ENCODE measurements around the gene ATF2. TPM values are rescaled to one million over a fixed set of nuclear protein-coding genes. Genes with fewer than 3 reads are reported as not detected.
A peak's percentile ranks its signal among the peaks of the same experiment; 100 is the strongest.

The ATF2 gene
- total and polyA plus RNA-seq, 2 of the 13 experiments (the other 11 are each of a cell fraction or from before 2014, with no cell fraction given): 91.6 to 95.1 TPM

DNA sequence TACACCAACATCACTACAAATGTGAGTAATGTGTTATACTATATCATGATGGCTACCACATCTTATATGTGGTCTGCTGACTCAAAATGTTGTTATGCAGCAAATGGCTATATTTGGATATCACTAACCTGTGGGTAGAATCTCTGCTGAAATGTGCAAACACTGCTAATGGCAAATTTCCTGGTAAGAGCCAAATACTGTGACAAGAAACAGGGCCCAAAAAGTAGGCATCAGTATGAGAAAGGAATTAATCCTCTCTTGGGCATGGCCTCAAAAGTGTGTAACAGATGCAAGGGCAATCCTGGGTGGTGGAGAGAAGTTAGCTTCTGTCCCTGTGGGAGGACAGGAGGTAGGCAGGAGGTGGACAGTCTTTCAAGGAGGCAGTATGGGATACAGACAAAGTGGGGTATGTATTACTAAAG lies 13.3 kb downstream of the ATF2 start:
- intact Hi-C loops (cut with micrococcal nuclease; ENCODE audit: unreplicated experiment): no loop called here

DNA sequence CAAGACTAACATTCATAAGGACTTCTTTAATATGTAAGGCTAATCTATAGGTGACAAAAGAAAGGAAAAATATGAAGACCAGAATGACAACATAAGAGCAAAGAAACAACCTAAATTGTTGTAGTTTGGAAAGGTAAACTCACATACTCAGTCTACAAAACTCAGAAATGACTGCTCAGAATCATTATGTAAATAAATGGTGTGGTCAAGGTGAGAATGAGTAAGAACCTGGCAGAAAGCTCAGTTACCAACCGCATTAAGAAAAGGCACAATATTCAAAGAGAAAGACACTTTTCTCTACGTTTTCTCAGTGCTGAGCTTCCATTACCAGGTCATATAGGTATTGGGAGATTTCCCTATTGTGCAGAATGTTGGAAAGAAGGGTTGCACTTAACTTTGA lies 15.8 kb downstream of the ATF2 start:
- H3K4me1 ChIP-seq (ENCODE audit: insufficient read depth, low read length): peaks cover 10% of the 10 kb centered on the region
- H3K4me3 ChIP-seq (replicated peaks in 1 of 3; ENCODE audit: insufficient read depth in 1 of 3, low read depth in 2 of 3, low read length in 3 of 3): no peak overlapping the region
- no peak overlapping the region for H3K9ac ChIP-seq (ENCODE audit: insufficient read depth, low read depth, low read length)
- ChIA-PET CTCF (ENCODE audit: low intra/inter-chr PET ratio, low total read pairs) (no interaction called here), POLR2A (interaction anchor here (1.4 kb wide), 1 partner anchor 16 kb away, joined by 4 read pairs; the partner anchor contains the start of gene ATF2)
- no peaks in the 10 kb centered on the region for H3K9me3 ChIP-seq (ENCODE audit: low read length)
- 90% methylated on average over 2 of the region's 2 CpGs for WGBS (ENCODE audit: low lambda C conversion rate)
- DNase-seq (ENCODE audit: low spot score): no peak
- no peak for TF ChIP-seq ZFP36 (IDR thresholded peaks at IDR 0.05; ENCODE audit: borderline replicate concordance, low read depth, low read length, partially characterized antibody)
- H3K4me2 ChIP-seq (ENCODE audit: low read depth, low read length): no peak overlapping the region
- ATAC-seq: no peak
- H4K20me1 ChIP-seq (ENCODE audit: insufficient read depth, low read length): peaks cover 49% of the 10 kb centered on the region
- in situ Hi-C loops (cut with HindIII; ENCODE audit: extremely low pct_ligation_motif_present, low pct_unique_long_range_greater_than_20kb) (no loop called here), intact Hi-C loops (cut with micrococcal nuclease; ENCODE audit: unreplicated experiment) (no loop called here)
- H3K36me3 ChIP-seq (replicated peaks in 1 of 2; ENCODE audit: control insufficient read depth in 1 of 2, insufficient read depth in 2 of 2, low read length in 2 of 2): peaks cover 10 to 34% of the 10 kb centered on the region in 2 experiments
- BruUV-seq (replicated peaks): no TSS peak
- peaks cover 95% of the 10 kb centered on the region for H3K79me2 ChIP-seq (ENCODE audit: insufficient read depth, low read length)
- no peak overlapping the region for H3K27ac ChIP-seq (ENCODE audit: extremely low read length, insufficient read depth, low read length)
- H3K27me3 ChIP-seq (ENCODE audit: control insufficient read depth in 1 of 2, insufficient read depth in 2 of 2, low read length in 2 of 2): no peaks in the 10 kb centered on the region
- no peak overlapping the region for H2AFZ ChIP-seq (ENCODE audit: low read length)
- FAIRE-seq: no peak

More for the DNA sequence above, 13.3 kb downstream of the ATF2 start:
- Histone ChIP-seq H3K36me3 (replicated peaks in 1 of 2; ENCODE audit: control insufficient read depth in 1 of 2, insufficient read depth in 2 of 2, low read length in 2 of 2) (peaks cover 5 to 30% of the 10 kb centered on the region in 2 experiments), H3K79me2 (ENCODE audit: insufficient read depth, low read length) (peaks cover 96% of the 10 kb centered on the region), H4K20me1 (ENCODE audit: insufficient read depth, low read length) (peaks cover 59% of the 10 kb centered on the region), H3K4me1 (ENCODE audit: insufficient read depth, low read length) (peaks cover 2% of the 10 kb centered on the region), H3K27ac (ENCODE audit: extremely low read length, insufficient read depth, low read length) (no peak overlapping the region), H2AFZ (ENCODE audit: low read length) (no peak overlapping the region), H3K9me3 (ENCODE audit: low read length) (no peaks in the 10 kb centered on the region), H3K4me3 (replicated peaks in 1 of 3; ENCODE audit: insufficient read depth in 1 of 3, low read depth in 2 of 3, low read length in 3 of 3) (no peak overlapping the region), H3K27me3 (ENCODE audit: control insufficient read depth in 1 of 2, insufficient read depth in 2 of 2, low read length in 2 of 2) (no peaks in the 10 kb centered on the region), H3K4me2 (ENCODE audit: low read depth, low read length) (no peak overlapping the region), H3K9ac (ENCODE audit: insufficient read depth, low read depth, low read length) (no peak overlapping the region)
- FAIRE-seq: no peak
- POLR2A ChIA-PET: no interaction called here
- no TSS peak for BruUV-seq (replicated peaks)
- DNase-seq (ENCODE audit: low spot score): no peak
- CTCF ChIA-PET (ENCODE audit: low intra/inter-chr PET ratio, low total read pairs): no interaction called here
- in situ Hi-C loops (cut with HindIII; ENCODE audit: extremely low pct_ligation_motif_present, low pct_unique_long_range_greater_than_20kb): no loop called here
- TF ChIP-seq TCF7L2 (IDR thresholded peaks at IDR 0.05; ENCODE audit: low read depth, low read length) (no peak), RBM22 (optimal IDR thresholded peaks at IDR 0.05; ENCODE audit: low read length) (peak; percentile 73), FOXO1 (CRISPR knock-in tag; IDR thresholded peaks at IDR 0.05) (no peak)
- TF ChIP-seq, protein P1, sequence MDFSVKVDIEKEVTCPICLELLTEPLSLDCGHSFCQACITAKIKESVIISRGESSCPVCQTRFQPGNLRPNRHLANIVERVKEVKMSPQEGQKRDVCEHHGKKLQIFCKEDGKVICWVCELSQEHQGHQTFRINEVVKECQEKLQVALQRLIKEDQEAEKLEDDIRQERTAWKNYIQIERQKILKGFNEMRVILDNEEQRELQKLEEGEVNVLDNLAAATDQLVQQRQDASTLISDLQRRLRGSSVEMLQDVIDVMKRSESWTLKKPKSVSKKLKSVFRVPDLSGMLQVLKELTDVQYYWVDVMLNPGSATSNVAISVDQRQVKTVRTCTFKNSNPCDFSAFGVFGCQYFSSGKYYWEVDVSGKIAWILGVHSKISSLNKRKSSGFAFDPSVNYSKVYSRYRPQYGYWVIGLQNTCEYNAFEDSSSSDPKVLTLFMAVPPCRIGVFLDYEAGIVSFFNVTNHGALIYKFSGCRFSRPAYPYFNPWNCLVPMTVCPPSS (IDR thresholded peaks at IDR 0.05): no peak
- peak; percentile 49 for ATAC-seq

Data from HepG2 (cell line).